Superior temporal gyrus (tissue), 1 donor: ENCODE results near the gene PARP16.

Source experiments
- DNase-seq: peaks from one replicate; pipeline ENCODE4 v3.0.0-alpha.2; 2016; ENCODE audit errors: extremely low spot score

The PARP16 gene

GRCh38 chr15:65312400-65312916 is 25.8 kb upstream of the PARP16 start:
- DNase-seq: peak; percentile 58

- DNase-seq: no peak
Measured at GRCh38 chr15:65311760-65312159, 25.1 kb upstream of the PARP16 start.

GRCh38 chr15:65310431-65311137 is 23.9 kb upstream of the PARP16 start:
- DNase-seq: no peak

- no peak for DNase-seq
Measured at GRCh38 chr15:65309882-65310418, 23.3 kb upstream of the PARP16 start.

- DNase-seq: no peak
Measured at GRCh38 chr15:65307978-65308377, 21.3 kb upstream of the PARP16 start.

GRCh38 chr15:65306551-65306950 is 19.9 kb upstream of the PARP16 start:
- no peak for DNase-seq

- DNase-seq: no peak
Measured at GRCh38 chr15:65305776-65306175, 19.1 kb upstream of the PARP16 start.

GRCh38 chr15:65305150-65305758 is 18.6 kb upstream of the PARP16 start:
- no peak for DNase-seq

GRCh38 chr15:65304381-65305149 is 17.9 kb upstream of the PARP16 start, which contains the start of gene RNU5B-1:
Gene RNU5B-1 (plus strand): TSS chr15:65304677.
- DNase-seq: peak; percentile 99

- peak; percentile 80 for DNase-seq
Measured at GRCh38 chr15:65303687-65304380, 17.2 kb upstream of the PARP16 start.

- DNase-seq: no peak
Measured at GRCh38 chr15:65302061-65302460, 15.4 kb upstream of the PARP16 start.

GRCh38 chr15:65300924-65301441 is 14.3 kb upstream of the PARP16 start:
- no peak for DNase-seq

GRCh38 chr15:65298731-65299130 is 12.0 kb upstream of the PARP16 start:
- DNase-seq: no peak

- DNase-seq: no peak
Measured at GRCh38 chr15:65292938-65293518, 6.3 kb upstream of the PARP16 start.

- no peak for DNase-seq
Measured at GRCh38 chr15:65290228-65290627, 3.5 kb upstream of the PARP16 start.

- DNase-seq: no peak
Measured at GRCh38 chr15:65289261-65289854, 2.7 kb upstream of the PARP16 start.

GRCh38 chr15:65287520-65287855 is 805 bp upstream of the PARP16 start:
- DNase-seq: no peak

GRCh38 chr15:65286069-65286703 is 497 bp downstream of the PARP16 start:
- DNase-seq: peak; percentile 37

- no peak for DNase-seq
Measured at GRCh38 chr15:65285291-65286068, 1.2 kb downstream of the PARP16 start.
